ENCODE results near the gene SH2D4B.

Gene SH2D4B

GRCh38 chr10:80516506-80517075, 21.1 kb upstream of the SH2D4B start:
- Mint-ChIP-seq H3K36me3 (peaks cover 7% of the 10 kb centered on the region), H3K27me3 (no peaks in the 10 kb centered on the region), H3K27ac (peak overlapping the region; percentile 57), H3K9me3 (no peaks in the 10 kb centered on the region), H3K4me1 (peaks cover 23% of the 10 kb centered on the region), H3K4me3 (no peak overlapping the region)

- Mint-ChIP-seq H3K4me3 (no peak overlapping the region), H3K27ac (no peak overlapping the region), H3K9me3 (no peaks in the 10 kb centered on the region), H3K27me3 (no peaks in the 10 kb centered on the region), H3K36me3 (peaks cover 7% of the 10 kb centered on the region), H3K4me1 (peaks cover 21% of the 10 kb centered on the region)
Measured at GRCh38 chr10:80517416-80518142, 20.1 kb upstream of the SH2D4B start.

- Mint-ChIP-seq H3K36me3 (peaks cover 7% of the 10 kb centered on the region), H3K27me3 (no peaks in the 10 kb centered on the region), H3K4me1 (peaks cover 24% of the 10 kb centered on the region), H3K9me3 (no peaks in the 10 kb centered on the region), H3K27ac (peak overlapping the region; percentile 85), H3K4me3 (no peak overlapping the region)
Measured at GRCh38 chr10:80518143-80518806, 19.4 kb upstream of the SH2D4B start.

GRCh38 chr10:80518807-80519360, 18.8 kb upstream of the SH2D4B start:
- Mint-ChIP-seq H3K36me3 (peaks cover 7% of the 10 kb centered on the region), H3K4me3 (no peak overlapping the region), H3K27ac (peak overlapping the region; percentile 85), H3K27me3 (no peaks in the 10 kb centered on the region), H3K9me3 (no peaks in the 10 kb centered on the region), H3K4me1 (peaks cover 27% of the 10 kb centered on the region)

GRCh38 chr10:80519936-80520650, 17.6 kb upstream of the SH2D4B start:
- Mint-ChIP-seq H3K27me3 (no peaks in the 10 kb centered on the region), H3K27ac (peak overlapping the region; percentile 90), H3K36me3 (peaks cover 7% of the 10 kb centered on the region), H3K9me3 (no peaks in the 10 kb centered on the region), H3K4me3 (no peak overlapping the region), H3K4me1 (peaks cover 39% of the 10 kb centered on the region)

GRCh38 chr10:80520661-80521470, 16.8 kb upstream of the SH2D4B start:
- H3K4me3 Mint-ChIP-seq: no peak overlapping the region
- H3K27me3 Mint-ChIP-seq: no peaks in the 10 kb centered on the region
- no peaks in the 10 kb centered on the region for H3K9me3 Mint-ChIP-seq
- H3K36me3 Mint-ChIP-seq: peaks cover 7% of the 10 kb centered on the region
- peaks cover 46% of the 10 kb centered on the region for H3K4me1 Mint-ChIP-seq
- H3K27ac Mint-ChIP-seq: peak overlapping the region; percentile 90

GRCh38 chr10:80522756-80523363, 14.8 kb upstream of the SH2D4B start:
- Mint-ChIP-seq H3K4me1 (peaks cover 55% of the 10 kb centered on the region), H3K9me3 (no peaks in the 10 kb centered on the region), H3K27me3 (no peaks in the 10 kb centered on the region), H3K27ac (peak overlapping the region; percentile 78), H3K4me3 (no peak overlapping the region), H3K36me3 (peaks cover 4% of the 10 kb centered on the region)

- Mint-ChIP-seq H3K27ac (peak overlapping the region; percentile 51), H3K4me1 (peaks cover 60% of the 10 kb centered on the region), H3K4me3 (no peak overlapping the region), H3K9me3 (no peaks in the 10 kb centered on the region), H3K36me3 (peaks cover 3% of the 10 kb centered on the region), H3K27me3 (no peaks in the 10 kb centered on the region)
Measured at GRCh38 chr10:80523773-80524172, 13.9 kb upstream of the SH2D4B start.

GRCh38 chr10:80524190-80524909, 13.4 kb upstream of the SH2D4B start:
- Mint-ChIP-seq H3K36me3 (peaks cover 2% of the 10 kb centered on the region), H3K9me3 (no peaks in the 10 kb centered on the region), H3K27me3 (no peaks in the 10 kb centered on the region), H3K27ac (peak overlapping the region; percentile 51), H3K4me3 (no peak overlapping the region), H3K4me1 (peaks cover 64% of the 10 kb centered on the region)

GRCh38 chr10:80526218-80526617, 11.5 kb upstream of the SH2D4B start:
- Mint-ChIP-seq H3K27ac (peak overlapping the region; percentile 78), H3K4me1 (peaks cover 77% of the 10 kb centered on the region), H3K4me3 (peak overlapping the region; percentile 49)

GRCh38 chr10:80526742-80527141, 11.0 kb upstream of the SH2D4B start:
- Mint-ChIP-seq H3K27ac (peak overlapping the region; percentile 78), H3K27me3 (no peaks in the 10 kb centered on the region), H3K4me1 (peaks cover 82% of the 10 kb centered on the region), H3K36me3 (no peaks in the 10 kb centered on the region), H3K9me3 (no peaks in the 10 kb centered on the region), H3K4me3 (peak overlapping the region; percentile 49)

More at GRCh38 chr10:80526218-80526617, 11.5 kb upstream of the SH2D4B start:
- Mint-ChIP-seq H3K36me3 (no peaks in the 10 kb centered on the region), H3K9me3 (no peaks in the 10 kb centered on the region), H3K27me3 (no peaks in the 10 kb centered on the region)

- Mint-ChIP-seq H3K4me3 (no peak overlapping the region), H3K27ac (peak overlapping the region; percentile 83)
Measured at GRCh38 chr10:80528185-80528700, 9.5 kb upstream of the SH2D4B start.

GRCh38 chr10:80528901-80529300, 8.8 kb upstream of the SH2D4B start:
- no peaks in the 10 kb centered on the region for H3K36me3 Mint-ChIP-seq
- peak overlapping the region; percentile 83 for H3K27ac Mint-ChIP-seq
- no peaks in the 10 kb centered on the region for H3K9me3 Mint-ChIP-seq
- peaks cover 87% of the 10 kb centered on the region for H3K4me1 Mint-ChIP-seq
- H3K27me3 Mint-ChIP-seq: no peaks in the 10 kb centered on the region
- H3K4me3 Mint-ChIP-seq: peak overlapping the region; percentile 72

More at GRCh38 chr10:80528185-80528700, 9.5 kb upstream of the SH2D4B start:
- Mint-ChIP-seq H3K4me1 (peaks cover 90% of the 10 kb centered on the region), H3K27me3 (no peaks in the 10 kb centered on the region), H3K9me3 (no peaks in the 10 kb centered on the region), H3K36me3 (no peaks in the 10 kb centered on the region)

GRCh38 chr10:80529604-80530003, 8.1 kb upstream of the SH2D4B start:
- H3K4me3 Mint-ChIP-seq: peak overlapping the region; percentile 72
- peak overlapping the region; percentile 83 for H3K27ac Mint-ChIP-seq
- no peaks in the 10 kb centered on the region for H3K27me3 Mint-ChIP-seq
- H3K4me1 Mint-ChIP-seq: peaks cover 80% of the 10 kb centered on the region
- H3K9me3 Mint-ChIP-seq: no peaks in the 10 kb centered on the region
- no peaks in the 10 kb centered on the region for H3K36me3 Mint-ChIP-seq

Data from activated naive CD4-positive, alpha-beta T cell treated with anti-CD3 and anti-CD28 coated beads, Interleukin-2, amount 50 U/mL, for 24 hours (primary cell).